ENCODE data around the gene PLCG1. TPM values are rescaled to one million over a fixed set of nuclear protein-coding genes. Genes with fewer than 3 reads are reported as not detected.

Gene PLCG1
- total and polyA plus RNA-seq, 2 experiments from 2014 or later, result 27.4 to 206 TPM

DNA sequence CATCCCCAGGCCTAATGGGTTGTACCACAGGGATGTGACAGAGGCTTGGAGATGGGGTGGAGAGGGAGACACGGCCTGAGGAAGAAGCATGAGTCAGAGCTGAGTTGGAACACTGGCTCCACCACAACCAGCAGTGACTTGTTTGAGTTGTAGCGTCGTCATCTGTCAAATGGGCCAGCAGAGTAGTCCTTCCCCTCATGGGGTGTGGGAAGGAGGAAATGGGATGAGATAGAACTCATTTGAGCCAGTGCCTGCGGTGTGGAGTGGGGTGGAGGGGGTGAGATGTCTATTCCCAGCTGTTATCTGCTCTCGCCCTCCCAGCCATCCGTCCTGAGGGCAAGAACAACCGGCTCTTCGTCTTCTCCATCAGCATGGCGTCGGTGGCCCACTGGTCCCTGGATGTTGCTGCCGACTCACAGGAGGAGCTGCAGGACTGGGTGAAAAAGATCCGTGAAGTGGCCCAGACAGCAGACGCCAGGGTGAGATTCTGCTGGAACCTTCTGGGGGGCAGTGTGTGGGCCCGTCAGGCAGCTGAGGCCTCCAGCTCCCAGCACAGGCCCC, 32.5 kb downstream of the PLCG1 start (continued):
- TF ChIP-seq, protein P1, sequence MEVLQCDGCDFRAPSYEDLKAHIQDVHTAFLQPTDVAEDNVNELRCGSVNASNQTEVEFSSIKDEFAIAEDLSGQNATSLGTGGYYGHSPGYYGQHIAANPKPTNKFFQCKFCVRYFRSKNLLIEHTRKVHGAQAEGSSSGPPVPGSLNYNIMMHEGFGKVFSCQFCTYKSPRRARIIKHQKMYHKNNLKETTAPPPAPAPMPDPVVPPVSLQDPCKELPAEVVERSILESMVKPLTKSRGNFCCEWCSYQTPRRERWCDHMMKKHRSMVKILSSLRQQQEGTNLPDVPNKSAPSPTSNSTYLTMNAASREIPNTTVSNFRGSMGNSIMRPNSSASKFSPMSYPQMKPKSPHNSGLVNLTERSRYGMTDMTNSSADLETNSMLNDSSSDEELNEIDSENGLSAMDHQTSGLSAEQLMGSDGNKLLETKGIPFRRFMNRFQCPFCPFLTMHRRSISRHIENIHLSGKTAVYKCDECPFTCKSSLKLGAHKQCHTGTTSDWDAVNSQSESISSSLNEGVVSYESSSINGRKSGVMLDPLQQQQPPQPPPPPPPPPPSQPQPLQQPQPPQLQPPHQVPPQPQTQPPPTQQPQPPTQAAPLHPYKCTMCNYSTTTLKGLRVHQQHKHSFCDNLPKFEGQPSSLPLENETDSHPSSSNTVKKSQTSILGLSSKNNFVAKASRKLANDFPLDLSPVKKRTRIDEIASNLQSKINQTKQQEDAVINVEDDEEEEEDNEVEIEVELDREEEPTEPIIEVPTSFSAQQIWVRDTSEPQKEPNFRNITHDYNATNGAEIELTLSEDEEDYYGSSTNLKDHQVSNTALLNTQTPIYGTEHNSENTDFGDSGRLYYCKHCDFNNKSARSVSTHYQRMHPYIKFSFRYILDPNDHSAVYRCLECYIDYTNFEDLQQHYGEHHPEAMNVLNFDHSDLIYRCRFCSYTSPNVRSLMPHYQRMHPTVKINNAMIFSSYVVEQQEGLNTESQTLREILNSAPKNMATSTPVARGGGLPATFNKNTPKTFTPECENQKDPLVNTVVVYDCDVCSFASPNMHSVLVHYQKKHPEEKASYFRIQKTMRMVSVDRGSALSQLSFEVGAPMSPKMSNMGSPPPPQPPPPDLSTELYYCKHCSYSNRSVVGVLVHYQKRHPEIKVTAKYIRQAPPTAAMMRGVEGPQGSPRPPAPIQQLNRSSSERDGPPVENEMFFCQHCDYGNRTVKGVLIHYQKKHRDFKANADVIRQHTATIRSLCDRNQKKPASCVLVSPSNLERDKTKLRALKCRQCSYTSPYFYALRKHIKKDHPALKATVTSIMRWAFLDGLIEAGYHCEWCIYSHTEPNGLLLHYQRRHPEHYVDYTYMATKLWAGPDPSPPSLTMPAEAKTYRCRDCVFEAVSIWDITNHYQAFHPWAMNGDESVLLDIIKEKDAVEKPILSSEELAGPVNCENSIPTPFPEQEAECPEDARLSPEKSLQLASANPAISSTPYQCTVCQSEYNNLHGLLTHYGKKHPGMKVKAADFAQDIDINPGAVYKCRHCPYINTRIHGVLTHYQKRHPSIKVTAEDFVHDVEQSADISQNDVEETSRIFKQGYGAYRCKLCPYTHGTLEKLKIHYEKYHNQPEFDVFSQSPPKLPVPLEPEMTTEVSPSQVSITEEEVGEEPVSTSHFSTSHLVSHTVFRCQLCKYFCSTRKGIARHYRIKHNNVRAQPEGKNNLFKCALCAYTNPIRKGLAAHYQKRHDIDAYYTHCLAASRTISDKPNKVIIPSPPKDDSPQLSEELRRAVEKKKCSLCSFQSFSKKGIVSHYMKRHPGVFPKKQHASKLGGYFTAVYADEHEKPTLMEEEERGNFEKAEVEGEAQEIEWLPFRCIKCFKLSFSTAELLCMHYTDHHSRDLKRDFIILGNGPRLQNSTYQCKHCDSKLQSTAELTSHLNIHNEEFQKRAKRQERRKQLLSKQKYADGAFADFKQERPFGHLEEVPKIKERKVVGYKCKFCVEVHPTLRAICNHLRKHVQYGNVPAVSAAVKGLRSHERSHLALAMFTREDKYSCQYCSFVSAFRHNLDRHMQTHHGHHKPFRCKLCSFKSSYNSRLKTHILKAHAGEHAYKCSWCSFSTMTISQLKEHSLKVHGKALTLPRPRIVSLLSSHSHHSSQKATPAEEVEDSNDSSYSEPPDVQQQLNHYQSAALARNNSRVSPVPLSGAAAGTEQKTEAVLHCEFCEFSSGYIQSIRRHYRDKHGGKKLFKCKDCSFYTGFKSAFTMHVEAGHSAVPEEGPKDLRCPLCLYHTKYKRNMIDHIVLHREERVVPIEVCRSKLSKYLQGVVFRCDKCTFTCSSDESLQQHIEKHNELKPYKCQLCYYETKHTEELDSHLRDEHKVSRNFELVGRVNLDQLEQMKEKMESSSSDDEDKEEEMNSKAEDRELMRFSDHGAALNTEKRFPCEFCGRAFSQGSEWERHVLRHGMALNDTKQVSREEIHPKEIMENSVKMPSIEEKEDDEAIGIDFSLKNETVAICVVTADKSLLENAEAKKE (CRISPR knock-in tag; IDR thresholded peaks at IDR 0.05), result no peak
- TF ChIP-seq CREB1 (CRISPR knock-in tag; IDR thresholded peaks at IDR 0.05; ENCODE audit: low read depth) (no peak), EZH2phosphoT487 (IDR thresholded peaks at IDR 0.05; ENCODE audit: unreplicated experiment) (no peak), NANOG (IDR thresholded peaks at IDR 0.05; ENCODE audit: borderline replicate concordance) (no peak)
- TF ChIP-seq, protein P2, sequence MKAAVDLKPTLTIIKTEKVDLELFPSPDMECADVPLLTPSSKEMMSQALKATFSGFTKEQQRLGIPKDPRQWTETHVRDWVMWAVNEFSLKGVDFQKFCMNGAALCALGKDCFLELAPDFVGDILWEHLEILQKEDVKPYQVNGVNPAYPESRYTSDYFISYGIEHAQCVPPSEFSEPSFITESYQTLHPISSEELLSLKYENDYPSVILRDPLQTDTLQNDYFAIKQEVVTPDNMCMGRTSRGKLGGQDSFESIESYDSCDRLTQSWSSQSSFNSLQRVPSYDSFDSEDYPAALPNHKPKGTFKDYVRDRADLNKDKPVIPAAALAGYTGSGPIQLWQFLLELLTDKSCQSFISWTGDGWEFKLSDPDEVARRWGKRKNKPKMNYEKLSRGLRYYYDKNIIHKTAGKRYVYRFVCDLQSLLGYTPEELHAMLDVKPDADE (IDR thresholded peaks at IDR 0.05), result no peak

DNA sequence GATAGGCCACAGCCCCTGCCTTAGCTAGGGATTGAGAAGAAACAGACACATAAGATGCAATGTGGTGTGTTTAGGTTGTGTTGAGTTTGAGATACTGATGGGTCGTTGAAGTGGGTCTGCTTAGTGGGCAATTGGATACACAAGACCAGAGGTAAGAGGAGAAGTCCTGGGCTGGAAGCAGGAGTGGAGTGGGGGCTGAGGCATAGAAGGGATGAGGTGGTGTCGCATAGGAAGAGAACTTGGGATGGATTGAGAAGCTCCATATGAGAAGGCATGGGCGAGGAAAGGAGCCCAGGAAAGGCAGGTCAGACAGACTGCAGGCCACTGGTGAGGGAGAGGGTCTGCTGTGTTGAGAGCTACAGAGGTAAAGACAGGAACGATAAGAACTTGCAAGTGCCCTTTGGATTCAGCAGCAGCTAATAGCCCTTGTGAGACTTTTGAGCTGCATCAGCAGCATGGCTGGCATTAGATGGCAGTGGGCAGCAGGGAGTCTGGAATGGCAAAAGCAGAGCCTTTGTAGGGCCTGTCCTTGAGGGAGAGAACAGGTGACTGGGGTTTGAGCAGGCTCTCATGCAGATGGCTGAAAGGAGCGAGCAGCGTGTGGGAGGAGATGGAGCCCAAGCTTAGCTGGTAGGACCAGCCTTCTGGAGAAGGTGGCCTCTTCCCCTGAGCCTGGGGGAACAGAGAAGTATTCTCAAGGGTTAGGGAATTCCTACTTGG, 33.2 kb downstream of the PLCG1 start:
- H3K79me2 ChIP-seq (replicated peaks; ENCODE audit: insufficient read depth), result no peaks in the 10 kb centered on the region
- H3K4me1 ChIP-seq (ENCODE audit: insufficient read depth), result no peaks in the 10 kb centered on the region
- H3K27me3 Mint-ChIP-seq (ENCODE audit: insufficient read depth, low read depth, poor library complexity), result peaks cover 15% of the 10 kb centered on the region
- DNase-seq (ENCODE audit: low spot score) (no peak), ATAC-seq (no peak)
- no peaks in the 10 kb centered on the region; the same call in 2 of the 3 replicates for H3K9me3 Mint-ChIP-seq
- no peak overlapping the region for H3K27ac Mint-ChIP-seq
- no peak overlapping the region for H2AFZ ChIP-seq
- peaks cover 4% of the 10 kb centered on the region for H4K20me1 ChIP-seq (replicated peaks; ENCODE audit: insufficient read depth)
- H3K36me3 Mint-ChIP-seq (ENCODE audit: low read depth), result peaks cover 93% of the 10 kb centered on the region
- H3K9me2 ChIP-seq (ENCODE audit: insufficient read depth), result no peaks in the 10 kb centered on the region
- no peak overlapping the region for H3K27ac ChIP-seq (ENCODE audit: low read depth)
- H3K4me3 ChIP-seq, result no peak overlapping the region
- H3K36me3 ChIP-seq (ENCODE audit: insufficient read depth), result peaks cover 30% of the 10 kb centered on the region
- peaks cover 6% of the 10 kb centered on the region; the same call in 1 of the 2 replicates for H3F3A ChIP-seq (replicated peaks; ENCODE audit: low read depth)
- TF ChIP-seq CREB1 (CRISPR knock-in tag; IDR thresholded peaks at IDR 0.05; ENCODE audit: low read depth), result no peak
- H3K4me3 Mint-ChIP-seq, result no peak overlapping the region
- no peaks in the 10 kb centered on the region; the same call in 2 of the 3 replicates for H3K4me1 Mint-ChIP-seq
- no peak overlapping the region for H3K4me2 ChIP-seq
- H3K27me3 ChIP-seq (ENCODE audit: insufficient read depth), result no peaks in the 10 kb centered on the region

Data from GM23338 (cell line).